Caco-2 (cell line): ENCODE data around the gene ZNF18. TPM values are rescaled to one million over a fixed set of nuclear protein-coding genes. Genes with fewer than 3 reads are reported as not detected.
"Not testable (repeated sequence)": the region's sequence is repeated elsewhere in the genome, so short reads cannot be mapped to it uniquely, and the experiment has no call there.

Experiments used
- BruUV-seq: library from RNA; stranded (reverse); fragments of 400-500 nt; replicated peaks from 2 replicates; lab custom pipeline; 2021; lab: Mats Ljungman, UMichigan
- CTCF ChIA-PET: fragments of 300-600 bp; sonication (Branson Sonifier 250); formaldehyde crosslinking; loops from one replicate; lab custom pipeline; 2022; ENCODE audit warnings: antibody characterized with exemption; lab: Charles Lee
- POLR2A ChIA-PET: fragments of 300-600 bp; sonication (Branson Sonifier 250); formaldehyde crosslinking; loops from one replicate; lab custom pipeline; 2022; ENCODE audit warnings: antibody characterized with exemption; lab: Charles Lee
- DNase-seq, 2 experiments: peaks; one replicate each; pipeline versions ENCODE4 v3.0.0 to v3.0.0-alpha.2; 2020 to 2022
- H3K27me3 ChIP-seq: replicated peaks from 2 replicates; pipeline ENCODE4 v1.6.0; 2011; ENCODE audit warnings: low read length; ENCODE audit not compliant: control insufficient read depth, insufficient read depth
- H3K36me3 ChIP-seq: 2 replicates; pipeline ENCODE4 v1.5.1; 2011; ENCODE audit warnings: low read length; ENCODE audit not compliant: control insufficient read depth, insufficient read depth
- H3K4me1 ChIP-seq: fragments of 250-450 bp; sonication (Bioruptor Pico); 2 replicates; pipeline ENCODE4 v1.5.1; 2020; ENCODE audit warnings: mild to moderate bottlenecking
- H3K4me3 ChIP-seq: 2 replicates; pipeline ENCODE4 v1.5.1; 2011; ENCODE audit warnings: low read depth, mild to moderate bottlenecking, control low read depth, low read length
- H3K9me3 ChIP-seq: fragments of 250-450 bp; sonication (Bioruptor Pico); 2 replicates; pipeline ENCODE4 v1.5.1; 2020; ENCODE audit warnings: mild to moderate bottlenecking, moderate library complexity
- H3K27ac Mint-ChIP-seq: one replicate; pipeline ENCODE4 v1.8.0; 2022; ENCODE audit warnings: mixed read lengths; ENCODE audit not compliant: unreplicated experiment
- H3K27me3 Mint-ChIP-seq: one replicate; pipeline ENCODE4 v1.8.0; 2022; ENCODE audit warnings: mixed read lengths; ENCODE audit not compliant: insufficient read depth, unreplicated experiment
- H3K36me3 Mint-ChIP-seq: one replicate; pipeline ENCODE4 v1.8.0; 2022; ENCODE audit warnings: mild to moderate bottlenecking, mixed read lengths; ENCODE audit not compliant: insufficient read depth, unreplicated experiment
- H3K4me1 Mint-ChIP-seq: one replicate; pipeline ENCODE4 v1.8.0; 2022; ENCODE audit warnings: low read depth, mixed read lengths; ENCODE audit not compliant: unreplicated experiment
- H3K4me3 Mint-ChIP-seq: one replicate; pipeline ENCODE4 v1.8.0; 2022; ENCODE audit warnings: mild to moderate bottlenecking, moderate library complexity, mixed read lengths; ENCODE audit not compliant: unreplicated experiment
- H3K9me3 Mint-ChIP-seq: one replicate; pipeline ENCODE4 v1.8.0; 2022; ENCODE audit warnings: mixed read lengths; ENCODE audit not compliant: unreplicated experiment
- intact Hi-C: fragments of 100-400 bp; cut with micrococcal nuclease; formaldehyde crosslinking; loops from one replicate; pipeline ENCODE4 v1.10.0; 2022; ENCODE audit not compliant: unreplicated experiment
- total RNA-seq: library from RNA; stranded (reverse); gene quantifications from 2 replicates; pipeline ENCODE4 v1.2.3, GENCODE V29; 2022
- TF ChIP-seq, protein P1 (sequence below), 2 experiments: fragments of 200-600 bp in 1 of 2; IDR thresholded peaks; 1 replicate in 1 of 2; 2 replicates in 1 of 2; pipeline versions ENCODE4 v1.5.1 to v1.8.0; 2011 to 2022; ENCODE audit warnings: antibody characterized with exemption in 1 of 2, control low read depth in 1 of 2, inconsistent platforms in 1 of 2, low read depth in 1 of 2, low read length in 1 of 2, mild to moderate bottlenecking in 1 of 2, moderate library complexity in 1 of 2; ENCODE audit not compliant: insufficient read depth in 1 of 2, severe bottlenecking in 1 of 2, unreplicated experiment in 1 of 2

ZNF18 gene
- total RNA-seq, 1 experiment from 2014 or later = 4.4 TPM

DNA sequence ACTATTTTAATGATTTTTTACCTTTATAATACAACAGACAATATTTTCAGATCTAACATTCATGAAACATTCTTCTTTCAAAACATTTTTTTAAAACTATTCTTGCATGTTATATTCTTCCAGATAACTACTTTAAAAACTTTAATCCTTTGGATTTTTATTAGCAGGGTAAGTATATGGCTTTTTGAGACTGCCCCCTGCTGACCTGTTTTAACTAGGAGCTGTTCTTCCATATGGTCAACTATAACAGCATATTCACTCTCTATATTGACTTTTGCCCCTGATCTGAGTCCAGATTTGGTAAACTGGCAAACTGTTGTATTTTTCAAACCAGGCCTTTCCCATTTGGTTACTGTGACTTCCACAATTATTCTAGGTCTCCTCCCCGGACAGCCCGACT, 16.5 kb downstream of the ZNF18 start:
- ChIA-PET CTCF (interaction anchor here (0.6 kb wide), 1 partner anchor 258 kb away, joined by 4 read pairs; no protein-coding TSS in a partner anchor), POLR2A (no interaction called here)
- H3K27me3 ChIP-seq = no peaks in the 10 kb centered on the region
- TF ChIP-seq, protein P1, sequence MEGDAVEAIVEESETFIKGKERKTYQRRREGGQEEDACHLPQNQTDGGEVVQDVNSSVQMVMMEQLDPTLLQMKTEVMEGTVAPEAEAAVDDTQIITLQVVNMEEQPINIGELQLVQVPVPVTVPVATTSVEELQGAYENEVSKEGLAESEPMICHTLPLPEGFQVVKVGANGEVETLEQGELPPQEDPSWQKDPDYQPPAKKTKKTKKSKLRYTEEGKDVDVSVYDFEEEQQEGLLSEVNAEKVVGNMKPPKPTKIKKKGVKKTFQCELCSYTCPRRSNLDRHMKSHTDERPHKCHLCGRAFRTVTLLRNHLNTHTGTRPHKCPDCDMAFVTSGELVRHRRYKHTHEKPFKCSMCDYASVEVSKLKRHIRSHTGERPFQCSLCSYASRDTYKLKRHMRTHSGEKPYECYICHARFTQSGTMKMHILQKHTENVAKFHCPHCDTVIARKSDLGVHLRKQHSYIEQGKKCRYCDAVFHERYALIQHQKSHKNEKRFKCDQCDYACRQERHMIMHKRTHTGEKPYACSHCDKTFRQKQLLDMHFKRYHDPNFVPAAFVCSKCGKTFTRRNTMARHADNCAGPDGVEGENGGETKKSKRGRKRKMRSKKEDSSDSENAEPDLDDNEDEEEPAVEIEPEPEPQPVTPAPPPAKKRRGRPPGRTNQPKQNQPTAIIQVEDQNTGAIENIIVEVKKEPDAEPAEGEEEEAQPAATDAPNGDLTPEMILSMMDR (IDR thresholded peaks at IDR 0.05; ENCODE audit: insufficient read depth in 1 of 2, low read depth in 1 of 2, low read length in 1 of 2, severe bottlenecking in 1 of 2, unreplicated experiment in 1 of 2) = no peak
- no TSS peak for BruUV-seq
- DNase-seq = no peak
- intact Hi-C loops = no loop called here
- H3K4me1 ChIP-seq = no peaks in the 10 kb centered on the region
- Mint-ChIP-seq H3K4me1 (no peaks in the 10 kb centered on the region), H3K9me3 (no peaks in the 10 kb centered on the region), H3K27ac (no peak overlapping the region), H3K4me3 (no peak overlapping the region), H3K36me3 (no peaks in the 10 kb centered on the region), H3K27me3 (no peaks in the 10 kb centered on the region)
- H3K36me3 ChIP-seq = no peaks in the 10 kb centered on the region; the same call in 1 of the 2 replicates
- H3K4me3 ChIP-seq = no peak overlapping the region
- no peaks in the 10 kb centered on the region for H3K9me3 ChIP-seq

DNA sequence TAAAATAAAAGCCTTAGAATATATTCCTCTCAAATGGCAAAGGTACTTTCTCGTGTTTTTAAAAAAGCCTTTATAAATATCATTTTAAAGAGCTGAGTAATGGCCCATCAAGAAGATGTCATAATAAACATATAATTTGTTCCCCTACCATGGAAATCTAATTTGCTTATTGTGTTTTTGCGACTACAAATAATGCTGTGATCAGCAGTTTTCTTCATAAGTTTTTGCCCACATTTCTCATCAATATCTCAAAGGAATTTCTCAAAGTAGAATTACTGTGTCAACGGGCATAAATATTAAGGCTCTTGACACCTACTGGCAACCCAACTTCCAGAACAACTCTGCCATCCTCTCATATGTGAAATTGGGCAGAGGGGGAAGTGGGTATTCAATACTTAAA, 17.5 kb downstream of the ZNF18 start:
- Mint-ChIP-seq H3K27ac (no peak overlapping the region), H3K27me3 (no peaks in the 10 kb centered on the region), H3K4me1 (no peaks in the 10 kb centered on the region), H3K4me3 (no peak overlapping the region), H3K36me3 (no peaks in the 10 kb centered on the region), H3K9me3 (no peaks in the 10 kb centered on the region)
- BruUV-seq = no TSS peak
- Histone ChIP-seq H3K4me1 (no peaks in the 10 kb centered on the region), H3K9me3 (no peaks in the 10 kb centered on the region), H3K27me3 (no peaks in the 10 kb centered on the region), H3K36me3 (no peaks in the 10 kb centered on the region; the same call in 1 of the 2 replicates), H3K4me3 (no peak overlapping the region)
- ChIA-PET POLR2A (no interaction called here), CTCF (no interaction called here)
- DNase-seq = no peak
- TF ChIP-seq, protein P1 (IDR thresholded peaks at IDR 0.05; ENCODE audit: insufficient read depth in 1 of 2, low read depth in 1 of 2, low read length in 1 of 2, severe bottlenecking in 1 of 2, unreplicated experiment in 1 of 2) = no peak
- intact Hi-C loops = no loop called here

DNA sequence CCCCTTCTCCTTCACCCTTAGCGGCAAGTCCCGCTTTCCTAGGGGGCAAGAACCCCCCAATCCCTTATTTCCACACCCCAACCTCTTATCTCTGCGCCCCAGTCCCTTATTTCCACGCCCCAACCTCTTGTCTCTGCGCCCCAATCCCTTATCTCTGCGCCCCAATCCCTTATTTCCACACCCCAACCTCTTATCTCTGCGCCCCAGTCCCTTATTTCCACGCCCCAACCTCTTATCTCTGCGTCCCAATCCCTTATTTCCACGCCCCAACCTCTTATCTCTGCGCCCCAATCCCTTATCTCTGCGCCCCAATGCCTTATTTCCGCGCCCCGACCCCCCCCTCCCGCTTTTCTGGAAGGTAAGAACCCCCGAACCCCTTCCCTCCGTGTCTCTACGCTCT, 24.5 kb downstream of the ZNF18 start:
- POLR2A ChIA-PET, DNase-seq, H3K4me3 Mint-ChIP-seq, H3K27ac Mint-ChIP-seq, H3K9me3 Mint-ChIP-seq, intact Hi-C loops, H3K4me1 Mint-ChIP-seq, H3K9me3 ChIP-seq, H3K36me3 Mint-ChIP-seq, H3K36me3 ChIP-seq, CTCF ChIA-PET, H3K4me1 ChIP-seq, H3K27me3 ChIP-seq, BruUV-seq, H3K4me3 ChIP-seq, H3K27me3 Mint-ChIP-seq: not testable (repeated sequence)

DNA sequence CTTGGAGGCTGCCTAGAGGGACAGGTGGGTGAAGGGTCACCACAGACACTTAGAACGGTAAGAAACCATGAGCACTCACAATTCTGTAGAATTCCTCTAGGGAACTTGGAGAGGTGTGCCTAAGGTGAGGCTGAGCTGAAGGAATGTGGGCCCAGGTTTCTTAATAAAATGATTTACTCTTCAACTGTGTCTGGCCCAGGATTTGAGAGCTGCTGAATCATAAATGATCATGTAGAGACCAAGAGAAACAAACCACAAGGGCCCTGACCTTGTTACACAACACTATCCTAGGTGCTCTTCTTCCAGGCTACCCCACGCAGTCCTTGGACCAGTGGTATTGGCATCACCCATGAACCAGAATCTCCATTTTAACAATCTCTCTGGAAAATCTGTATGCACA, 27.7 kb downstream of the ZNF18 start:
- no peaks in the 10 kb centered on the region for H3K36me3 ChIP-seq
- DNase-seq = no peak
- no peaks in the 10 kb centered on the region for H3K9me3 ChIP-seq
- Mint-ChIP-seq H3K27ac (no peak overlapping the region), H3K36me3 (no peaks in the 10 kb centered on the region), H3K4me3 (no peak overlapping the region), H3K9me3 (peaks cover 25% of the 10 kb centered on the region), H3K27me3 (no peaks in the 10 kb centered on the region), H3K4me1 (no peaks in the 10 kb centered on the region)
- CTCF ChIA-PET = no interaction called here
- no peak overlapping the region for H3K4me3 ChIP-seq
- H3K27me3 ChIP-seq = no peaks in the 10 kb centered on the region
- TF ChIP-seq, protein P1 (IDR thresholded peaks at IDR 0.05; ENCODE audit: insufficient read depth in 1 of 2, low read depth in 1 of 2, low read length in 1 of 2, severe bottlenecking in 1 of 2, unreplicated experiment in 1 of 2) = no peak
- POLR2A ChIA-PET = no interaction called here
- H3K4me1 ChIP-seq = no peaks in the 10 kb centered on the region
- intact Hi-C loops = no loop called here
- BruUV-seq = no TSS peak
